SU-DHL-6 (cell line): ENCODE data around the gene REG4.

ENCODE experiments used
- H2AFZ ChIP-seq: fragments of 200-600 bp; sonication (generic); 2 replicates; pipeline ENCODE4 v1.6.1; 2014; ENCODE audit warnings: low read depth, mild to moderate bottlenecking, moderate library complexity, mixed read lengths, antibody characterized with exemption, low read length; ENCODE audit not compliant: severe bottlenecking
- H3F3A ChIP-seq: fragments of 200-600 bp; shearing (Covaris generic); 2 replicates; pipeline ENCODE4 v1.6.0; 2016; ENCODE audit warnings: antibody characterized with exemption, mild to moderate bottlenecking; ENCODE audit not compliant: insufficient read depth
- H3K27ac ChIP-seq: fragments of 200-600 bp; sonication (generic); 2 replicates; pipeline ENCODE4 v1.5.1; 2016; ENCODE audit warnings: low read depth, mild to moderate bottlenecking, low read length, moderate library complexity, mixed read lengths
- H3K27me3 ChIP-seq: fragments of 200-600 bp; sonication (generic), shearing (Covaris generic); 2 replicates; pipeline ENCODE4 v1.6.0; 2014; ENCODE audit warnings: mild to moderate bottlenecking, low read length
- H3K36me3 ChIP-seq: fragments of 200-600 bp; sonication (generic); 2 replicates; pipeline ENCODE4 v1.6.1; 2014; ENCODE audit warnings: mild to moderate bottlenecking, low read length, mixed read lengths
- H3K4me2 ChIP-seq: fragments of 300-600, 200-600 bp; shearing (Covaris generic), sonication (generic); 2 replicates; pipeline ENCODE4 v1.6.0; 2014; ENCODE audit warnings: low read length, low read depth, mild to moderate bottlenecking; ENCODE audit not compliant: poor library complexity, severe bottlenecking
- H3K4me3 ChIP-seq: fragments of 200-600 bp; sonication (generic); 2 replicates; pipeline ENCODE4 v1.5.1; 2014; ENCODE audit warnings: antibody characterized with exemption, low read length, mild to moderate bottlenecking, mixed read lengths; ENCODE audit not compliant: insufficient read depth, poor library complexity, severe bottlenecking
- H3K79me2 ChIP-seq: fragments of 200-600 bp; sonication (generic); 2 replicates; pipeline ENCODE4 v1.6.1; 2014; ENCODE audit warnings: mild to moderate bottlenecking, low read length, moderate library complexity; ENCODE audit not compliant: insufficient read depth
- H3K9ac ChIP-seq: fragments of 200-600 bp; sonication (generic); 2 replicates; pipeline ENCODE4 v1.7.0; 2014; ENCODE audit warnings: mild to moderate bottlenecking, low read length
- H3K9me2 ChIP-seq: fragments of 200-600 bp; sonication (generic); replicated peaks from 2 replicates; pipeline ENCODE4 v1.6.1; 2014; ENCODE audit warnings: low read length; ENCODE audit not compliant: insufficient read depth
- H3K9me3 ChIP-seq: fragments of 200-600 bp; sonication (generic); 2 replicates; pipeline ENCODE4 v1.6.1; 2014; ENCODE audit warnings: low read length, mixed read lengths; ENCODE audit not compliant: insufficient read depth
- H4K20me1 ChIP-seq: fragments of 200-600 bp; sonication (generic); 2 replicates; pipeline ENCODE4 v1.6.1; 2014; ENCODE audit warnings: low read depth, mild to moderate bottlenecking, antibody characterized with exemption, low read length, moderate library complexity, mixed read lengths
- CTCF ChIP-seq: fragments of 200-600 bp; sonication (generic); IDR thresholded peaks from one replicate; pipeline ENCODE4 v1.5.1; 2017; ENCODE audit warnings: antibody characterized with exemption, mild to moderate bottlenecking, low read length, moderate library complexity; ENCODE audit not compliant: insufficient read depth, poor library complexity, severe bottlenecking
- EZH2phosphoT487 ChIP-seq: fragments of 200-600 bp; sonication (generic), shearing (Covaris generic); conservative IDR thresholded peaks from 2 replicates; pipeline ENCODE4 v1.6.1; 2018; ENCODE audit warnings: mild to moderate bottlenecking, antibody characterized with exemption, low read length, moderate library complexity, mixed read lengths

The REG4 gene

GRCh38 chr1:119808972-119809550 lies 2.2 kb downstream of the REG4 start:
- TF ChIP-seq EZH2phosphoT487, result no peak
- TF ChIP-seq CTCF, result peak; percentile 76
- no peaks in the 10 kb centered on the region for H3K27me3 ChIP-seq
- no peaks in the 10 kb centered on the region for H3K9me3 ChIP-seq
- H3F3A ChIP-seq, result no peaks in the 10 kb centered on the region
- no peak overlapping the region for H2AFZ ChIP-seq
- H3K4me3 ChIP-seq, result no peak overlapping the region
- H3K4me2 ChIP-seq, result no peak overlapping the region
- no peaks in the 10 kb centered on the region for H3K36me3 ChIP-seq
- no peaks in the 10 kb centered on the region for H4K20me1 ChIP-seq
- H3K27ac ChIP-seq, result no peak overlapping the region
- H3K79me2 ChIP-seq, result no peaks in the 10 kb centered on the region
- H3K9ac ChIP-seq, result no peak overlapping the region
- H3K9me2 ChIP-seq, result no peaks in the 10 kb centered on the region

- H4K20me1 ChIP-seq, result no peaks in the 10 kb centered on the region
- H3K9ac ChIP-seq, result no peak overlapping the region
- H3K9me3 ChIP-seq, result no peaks in the 10 kb centered on the region
- H3K36me3 ChIP-seq, result no peaks in the 10 kb centered on the region
- no peaks in the 10 kb centered on the region for H3K9me2 ChIP-seq
- no peak overlapping the region for H3K27ac ChIP-seq
- TF ChIP-seq CTCF (no peak), EZH2phosphoT487 (no peak)
- no peak overlapping the region for H3K4me2 ChIP-seq
- H3F3A ChIP-seq, result no peaks in the 10 kb centered on the region
- no peaks in the 10 kb centered on the region for H3K27me3 ChIP-seq
- H3K4me3 ChIP-seq, result no peak overlapping the region
- H2AFZ ChIP-seq, result no peak overlapping the region
- no peaks in the 10 kb centered on the region for H3K79me2 ChIP-seq
Measured at GRCh38 chr1:119808491-119808890, 2.8 kb downstream of the REG4 start.

GRCh38 chr1:119806489-119806888 lies 4.8 kb downstream of the REG4 start:
- Histone ChIP-seq H3K27ac (no peak overlapping the region), H4K20me1 (no peaks in the 10 kb centered on the region), H3K9me3 (no peaks in the 10 kb centered on the region), H2AFZ (no peak overlapping the region), H3K27me3 (no peaks in the 10 kb centered on the region), H3K9me2 (no peaks in the 10 kb centered on the region), H3K36me3 (no peaks in the 10 kb centered on the region), H3K79me2 (no peaks in the 10 kb centered on the region), H3K4me3 (no peak overlapping the region), H3F3A (no peaks in the 10 kb centered on the region), H3K4me2 (no peak overlapping the region), H3K9ac (no peak overlapping the region)
- TF ChIP-seq EZH2phosphoT487 (no peak), CTCF (no peak)

- H3K27me3 ChIP-seq, result no peaks in the 10 kb centered on the region
- no peak overlapping the region for H3K4me2 ChIP-seq
- no peak for TF ChIP-seq CTCF
- no peak for TF ChIP-seq EZH2phosphoT487
- H3K79me2 ChIP-seq, result no peaks in the 10 kb centered on the region
- H3K9me2 ChIP-seq, result no peaks in the 10 kb centered on the region
- H3F3A ChIP-seq, result no peaks in the 10 kb centered on the region
- H3K9me3 ChIP-seq, result no peaks in the 10 kb centered on the region
- no peaks in the 10 kb centered on the region for H4K20me1 ChIP-seq
- H3K4me3 ChIP-seq, result no peak overlapping the region
- no peaks in the 10 kb centered on the region for H3K36me3 ChIP-seq
- no peak overlapping the region for H3K9ac ChIP-seq
- H2AFZ ChIP-seq, result no peak overlapping the region
- no peak overlapping the region for H3K27ac ChIP-seq
Measured at GRCh38 chr1:119805746-119806145, 5.5 kb downstream of the REG4 start.
